Upper lobe of left lung (tissue), 4 donors: ENCODE measurements around the gene PDX1.

Source experiments
- EP300 ChIP-seq, 4 donors: sonication (generic); formaldehyde crosslinking; IDR thresholded peaks; one replicate each; pipeline ENCODE4 v1.5.1; 2017; ENCODE audit warnings: antibody characterized with exemption in 4 of 4, control low read depth in 2 of 4
- POLR2AphosphoS5 ChIP-seq, 2 donors: sonication (generic); formaldehyde crosslinking; IDR thresholded peaks; one replicate each; pipeline ENCODE4 v1.5.1; 2017; ENCODE audit warnings: antibody characterized with exemption in 2 of 2
- TF ChIP-seq, protein P1 (sequence below), 6 experiments: fragments of 450-650 bp in 4 of 6; fragments of 200-600 bp in 2 of 6; sonication (generic) in 2 of 6; IDR thresholded peaks; one replicate each; pipeline ENCODE4 v1.5.1; 2016 to 2019; ENCODE audit warnings: antibody characterized with exemption in 6 of 6

DNA sequence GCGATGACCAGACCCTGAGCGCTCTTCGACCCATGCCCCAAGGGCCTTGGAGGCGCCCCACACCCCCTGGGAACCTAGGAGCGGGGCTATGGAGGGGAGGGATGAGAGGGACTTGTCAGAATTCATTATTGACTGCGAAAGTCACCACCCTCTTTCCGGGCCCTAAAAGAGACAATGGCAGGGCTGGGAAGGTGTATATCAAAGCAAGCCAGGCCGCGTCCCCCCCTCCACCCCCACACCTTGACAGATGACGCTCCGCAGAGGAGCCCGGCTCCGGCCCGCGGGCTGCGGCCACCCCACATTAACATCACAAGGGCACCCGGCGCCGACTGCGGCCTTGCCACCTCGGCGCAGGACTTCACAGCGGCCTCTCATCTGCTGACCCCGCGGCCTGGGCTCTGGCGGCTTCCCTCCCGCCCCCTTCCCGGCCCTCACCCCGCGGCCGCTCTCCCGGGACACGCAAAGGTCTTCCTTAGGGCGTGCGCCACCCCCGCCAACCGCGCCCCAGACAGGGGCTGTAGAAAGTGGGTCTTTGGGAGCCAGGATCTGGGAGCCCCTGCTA lies 46.9 kb downstream of the PDX1 start:
- TF ChIP-seq EP300 (IDR thresholded peaks at IDR 0.05) (no peak), POLR2AphosphoS5 (IDR thresholded peaks at IDR 0.05) (no peak)
- TF ChIP-seq, protein P1, sequence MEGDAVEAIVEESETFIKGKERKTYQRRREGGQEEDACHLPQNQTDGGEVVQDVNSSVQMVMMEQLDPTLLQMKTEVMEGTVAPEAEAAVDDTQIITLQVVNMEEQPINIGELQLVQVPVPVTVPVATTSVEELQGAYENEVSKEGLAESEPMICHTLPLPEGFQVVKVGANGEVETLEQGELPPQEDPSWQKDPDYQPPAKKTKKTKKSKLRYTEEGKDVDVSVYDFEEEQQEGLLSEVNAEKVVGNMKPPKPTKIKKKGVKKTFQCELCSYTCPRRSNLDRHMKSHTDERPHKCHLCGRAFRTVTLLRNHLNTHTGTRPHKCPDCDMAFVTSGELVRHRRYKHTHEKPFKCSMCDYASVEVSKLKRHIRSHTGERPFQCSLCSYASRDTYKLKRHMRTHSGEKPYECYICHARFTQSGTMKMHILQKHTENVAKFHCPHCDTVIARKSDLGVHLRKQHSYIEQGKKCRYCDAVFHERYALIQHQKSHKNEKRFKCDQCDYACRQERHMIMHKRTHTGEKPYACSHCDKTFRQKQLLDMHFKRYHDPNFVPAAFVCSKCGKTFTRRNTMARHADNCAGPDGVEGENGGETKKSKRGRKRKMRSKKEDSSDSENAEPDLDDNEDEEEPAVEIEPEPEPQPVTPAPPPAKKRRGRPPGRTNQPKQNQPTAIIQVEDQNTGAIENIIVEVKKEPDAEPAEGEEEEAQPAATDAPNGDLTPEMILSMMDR (IDR thresholded peaks at IDR 0.05), result no peak
